ENCODE measurements around the gene TBC1D1.

- TF ChIP-seq GATA2 (IDR thresholded peaks at IDR 0.05; ENCODE audit: low read depth, low read length) (no peak), GATA3 (IDR thresholded peaks at IDR 0.05; ENCODE audit: low read depth, low read length) (no peak)
Observed at GRCh38 chr4:38086151-38086848, 195.4 kb downstream of the TBC1D1 start.

All from SH-SY5Y (cell line).